Progenitor cell of endocrine pancreas (in vitro differentiated cells): ENCODE measurements around the gene ANKDD1A. TPM values are rescaled to one million over a fixed set of nuclear protein-coding genes. Genes with fewer than 3 reads are reported as not detected.

Experiments
- DNase-seq: peaks from one replicate; pipeline ENCODE4 v3.0.0; 2021; ENCODE audit warnings: low spot score; ENCODE audit not compliant: unreplicated experiment
- H3K27ac Mint-ChIP-seq: 2 replicates; pipeline ENCODE4 v1.8.0; 2021; ENCODE audit warnings: mild to moderate bottlenecking, moderate library complexity, mixed read lengths
- H3K27me3 Mint-ChIP-seq: 2 replicates; pipeline ENCODE4 v1.8.0; 2021; ENCODE audit warnings: mixed read lengths
- H3K36me3 Mint-ChIP-seq: 2 replicates; pipeline ENCODE4 v1.8.0; 2022; ENCODE audit warnings: mixed read lengths; ENCODE audit not compliant: insufficient read depth
- H3K4me1 Mint-ChIP-seq: 2 replicates; pipeline ENCODE4 v1.8.0; 2021; ENCODE audit warnings: low read depth, mixed read lengths
- H3K4me3 Mint-ChIP-seq: 2 replicates; pipeline ENCODE4 v1.8.0; 2021; ENCODE audit warnings: low read depth, mild to moderate bottlenecking, moderate library complexity, mixed read lengths
- H3K9me3 Mint-ChIP-seq: 2 replicates; pipeline ENCODE4 v1.8.0; 2021; ENCODE audit warnings: low read depth, mixed read lengths
- CTCF ChIP-seq: fragments of 200-600 bp; sonication (generic); IDR thresholded peaks from one replicate; pipeline ENCODE4 v1.5.0; 2021; ENCODE audit warnings: antibody characterized with exemption, mild to moderate bottlenecking; ENCODE audit not compliant: unreplicated experiment
- total RNA-seq: library from RNA; stranded (reverse); gene quantifications from 2 replicates; pipeline ENCODE4 v1.2.1, GENCODE V29; 2021

ANKDD1A gene
- total RNA-seq, 1 donor from 2014 or later: 2.0 TPM

DNA sequence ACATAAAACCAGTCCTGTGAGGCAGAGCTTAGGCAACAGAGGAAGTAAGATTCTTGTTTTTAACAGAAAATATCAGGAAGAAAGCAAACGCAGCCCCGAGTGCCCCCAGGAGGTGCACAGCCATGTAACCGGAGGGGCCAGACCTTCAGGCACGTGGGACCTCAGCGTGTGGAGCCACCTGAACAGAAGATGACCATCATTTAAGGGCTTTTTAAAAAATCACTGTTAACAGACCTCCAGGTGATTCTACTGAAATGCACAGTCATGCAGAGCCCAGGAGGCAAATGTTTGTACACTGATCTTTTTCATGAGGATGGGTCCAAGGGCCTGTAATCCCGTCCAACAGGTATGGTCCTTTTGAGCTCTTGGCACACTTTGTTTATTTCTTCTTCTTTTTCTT lies 39.2 kb downstream of the ANKDD1A start:
- TF ChIP-seq CTCF: no peak
- peaks cover 18% of the 10 kb centered on the region for H3K36me3 Mint-ChIP-seq
- peaks cover 11% of the 10 kb centered on the region for H3K9me3 Mint-ChIP-seq
- DNase-seq: no peak
- no peaks in the 10 kb centered on the region for H3K27me3 Mint-ChIP-seq
- no peaks in the 10 kb centered on the region for H3K4me1 Mint-ChIP-seq
- H3K4me3 Mint-ChIP-seq: no peak overlapping the region
- no peak overlapping the region for H3K27ac Mint-ChIP-seq

DNA sequence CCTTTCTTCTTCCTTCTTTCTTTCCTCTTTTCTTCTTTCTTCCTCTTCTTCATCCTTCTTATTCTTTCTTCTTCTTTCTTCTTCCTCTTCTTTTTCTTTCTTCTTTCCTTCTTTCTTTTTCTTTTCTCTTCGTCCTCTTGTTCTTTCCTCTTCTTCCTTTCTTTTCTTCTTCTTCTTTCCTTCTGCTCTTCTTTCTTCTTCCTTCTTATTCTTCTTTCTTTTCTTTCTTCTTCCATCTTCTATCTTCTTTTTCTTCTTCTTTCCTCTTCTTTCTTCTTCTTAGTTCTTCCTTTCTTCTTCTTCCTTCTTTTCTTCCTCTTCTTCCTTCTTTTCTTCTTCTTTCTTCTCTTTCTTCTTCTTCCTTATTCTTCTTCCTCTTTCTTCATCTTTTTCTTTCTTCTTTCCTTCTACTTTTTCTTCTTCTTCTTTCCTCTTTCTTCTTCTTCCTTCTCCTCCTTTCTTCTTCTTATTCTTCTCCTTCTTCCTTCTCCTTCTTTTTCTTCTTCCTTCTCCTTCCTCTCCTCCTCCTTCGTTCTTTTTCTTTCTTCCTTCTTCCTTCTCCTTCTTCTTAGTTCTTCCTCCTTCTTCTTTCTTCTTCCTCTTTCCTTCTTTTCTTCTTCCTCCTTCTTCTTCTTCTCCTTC lies 40.2 kb downstream of the ANKDD1A start:
- Mint-ChIP-seq H3K4me1 (no peaks in the 10 kb centered on the region), H3K27me3 (no peaks in the 10 kb centered on the region), H3K36me3 (peaks cover 23% of the 10 kb centered on the region), H3K9me3 (peaks cover 11% of the 10 kb centered on the region), H3K27ac (peak overlapping the region; percentile 34), H3K4me3 (no peak overlapping the region)
- no peak for TF ChIP-seq CTCF
- no peak for DNase-seq

- Mint-ChIP-seq H3K9me3 (peaks cover 11% of the 10 kb centered on the region), H3K27ac (no peak overlapping the region)
These were observed 42.7 kb downstream of the ANKDD1A start for GRCh38 chr15:64954395-64954794.

GRCh38 chr15:64959128-64959527 lies 47.4 kb downstream of the ANKDD1A start:
- H3K4me3 Mint-ChIP-seq: no peak overlapping the region
- peak overlapping the region; percentile 16 for H3K27ac Mint-ChIP-seq
- H3K36me3 Mint-ChIP-seq: peaks cover 41% of the 10 kb centered on the region
- DNase-seq: no peak
- no peaks in the 10 kb centered on the region for H3K27me3 Mint-ChIP-seq
- no peak for TF ChIP-seq CTCF
- H3K4me1 Mint-ChIP-seq: no peaks in the 10 kb centered on the region
- peaks cover 7% of the 10 kb centered on the region for H3K9me3 Mint-ChIP-seq

More at GRCh38 chr15:64954395-64954794, 42.7 kb downstream of the ANKDD1A start:
- Mint-ChIP-seq H3K4me1 (no peaks in the 10 kb centered on the region), H3K4me3 (no peak overlapping the region), H3K27me3 (no peaks in the 10 kb centered on the region), H3K36me3 (peaks cover 31% of the 10 kb centered on the region)
- DNase-seq: no peak
- no peak for TF ChIP-seq CTCF

DNA sequence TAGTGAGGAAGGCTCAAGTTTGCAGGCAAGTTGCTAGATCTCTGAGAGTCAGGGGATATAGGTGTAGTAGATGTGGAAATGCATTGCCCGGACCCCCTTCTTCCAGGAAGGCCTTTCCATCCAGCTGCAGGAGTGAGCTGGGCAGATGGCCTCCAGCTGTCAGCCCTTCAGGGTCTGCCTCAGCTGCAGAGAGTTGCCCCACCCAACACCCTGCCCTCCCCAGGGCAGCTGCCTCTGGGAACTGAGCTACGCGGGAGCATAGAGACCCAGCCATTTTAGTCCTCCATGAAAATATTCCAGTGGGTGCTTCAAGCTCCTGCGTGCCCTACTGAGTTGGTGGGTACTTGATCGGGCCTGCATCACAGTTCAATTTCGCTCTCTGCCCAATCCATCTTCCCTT lies 48.5 kb downstream of the ANKDD1A start:
- Mint-ChIP-seq H3K9me3 (no peaks in the 10 kb centered on the region), H3K4me3 (no peak overlapping the region), H3K27me3 (no peaks in the 10 kb centered on the region), H3K36me3 (peaks cover 41% of the 10 kb centered on the region), H3K27ac (no peak overlapping the region), H3K4me1 (no peaks in the 10 kb centered on the region)
- DNase-seq: no peak
- no peak for TF ChIP-seq CTCF
